ENCODE results near the gene STK32C.

DNA sequence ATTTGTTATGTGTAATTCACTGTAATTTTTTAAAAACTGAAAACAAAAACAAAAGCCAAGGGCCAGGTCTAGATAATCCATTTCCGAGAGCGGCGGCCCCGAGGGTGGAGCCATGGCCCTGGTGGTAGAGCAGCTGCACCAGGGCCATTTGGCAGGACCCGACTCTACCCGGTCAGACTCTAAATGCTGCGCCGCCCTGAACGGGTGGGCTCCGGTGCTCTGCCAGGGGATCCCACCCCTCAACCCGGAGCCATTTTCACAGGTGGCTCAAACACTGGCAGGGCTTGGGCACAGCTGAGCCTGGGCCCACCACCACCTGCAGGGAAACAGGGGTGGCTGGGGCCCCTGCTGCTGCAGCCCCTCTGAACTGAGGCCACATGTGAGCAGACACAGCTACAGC is 64.1 kb downstream of the STK32C start:
- TF ChIP-seq CTCF (IDR thresholded peaks at IDR 0.05) (no peak), EZH2 (IDR thresholded peaks at IDR 0.05) (no peak)

Measured in neural progenitor cell (in vitro differentiated cells).